ENCODE results near the gene SLITRK2. TPM values are rescaled to one million over a fixed set of nuclear protein-coding genes. Genes with fewer than 3 reads are reported as not detected.

Gene SLITRK2
- total and polyA plus RNA-seq, 10 of the 15 experiments (the other 5 are each of a cell fraction or from before 2014, with no cell fraction given) = not detected

DNA sequence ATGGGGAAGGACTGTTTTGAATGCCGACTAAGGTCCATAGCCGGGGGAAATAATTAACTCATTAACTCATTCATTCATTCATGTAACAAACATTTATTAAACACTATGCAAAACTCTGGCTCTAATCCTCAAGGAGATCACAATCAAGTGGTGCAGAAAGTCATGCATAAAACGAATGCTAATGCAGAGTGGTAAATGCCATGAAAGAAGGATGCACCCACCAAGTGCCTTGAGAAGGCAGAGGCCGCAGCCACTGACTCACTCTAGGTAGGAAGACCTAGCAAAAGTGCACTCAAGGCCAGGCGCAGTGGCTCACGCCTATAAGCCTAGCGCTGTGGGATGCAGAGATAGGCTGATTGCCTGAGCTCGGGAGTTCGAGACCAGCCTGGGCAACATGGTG is 22.9 kb downstream of the SLITRK2 start (continued):
- TF ChIP-seq, protein P1, sequence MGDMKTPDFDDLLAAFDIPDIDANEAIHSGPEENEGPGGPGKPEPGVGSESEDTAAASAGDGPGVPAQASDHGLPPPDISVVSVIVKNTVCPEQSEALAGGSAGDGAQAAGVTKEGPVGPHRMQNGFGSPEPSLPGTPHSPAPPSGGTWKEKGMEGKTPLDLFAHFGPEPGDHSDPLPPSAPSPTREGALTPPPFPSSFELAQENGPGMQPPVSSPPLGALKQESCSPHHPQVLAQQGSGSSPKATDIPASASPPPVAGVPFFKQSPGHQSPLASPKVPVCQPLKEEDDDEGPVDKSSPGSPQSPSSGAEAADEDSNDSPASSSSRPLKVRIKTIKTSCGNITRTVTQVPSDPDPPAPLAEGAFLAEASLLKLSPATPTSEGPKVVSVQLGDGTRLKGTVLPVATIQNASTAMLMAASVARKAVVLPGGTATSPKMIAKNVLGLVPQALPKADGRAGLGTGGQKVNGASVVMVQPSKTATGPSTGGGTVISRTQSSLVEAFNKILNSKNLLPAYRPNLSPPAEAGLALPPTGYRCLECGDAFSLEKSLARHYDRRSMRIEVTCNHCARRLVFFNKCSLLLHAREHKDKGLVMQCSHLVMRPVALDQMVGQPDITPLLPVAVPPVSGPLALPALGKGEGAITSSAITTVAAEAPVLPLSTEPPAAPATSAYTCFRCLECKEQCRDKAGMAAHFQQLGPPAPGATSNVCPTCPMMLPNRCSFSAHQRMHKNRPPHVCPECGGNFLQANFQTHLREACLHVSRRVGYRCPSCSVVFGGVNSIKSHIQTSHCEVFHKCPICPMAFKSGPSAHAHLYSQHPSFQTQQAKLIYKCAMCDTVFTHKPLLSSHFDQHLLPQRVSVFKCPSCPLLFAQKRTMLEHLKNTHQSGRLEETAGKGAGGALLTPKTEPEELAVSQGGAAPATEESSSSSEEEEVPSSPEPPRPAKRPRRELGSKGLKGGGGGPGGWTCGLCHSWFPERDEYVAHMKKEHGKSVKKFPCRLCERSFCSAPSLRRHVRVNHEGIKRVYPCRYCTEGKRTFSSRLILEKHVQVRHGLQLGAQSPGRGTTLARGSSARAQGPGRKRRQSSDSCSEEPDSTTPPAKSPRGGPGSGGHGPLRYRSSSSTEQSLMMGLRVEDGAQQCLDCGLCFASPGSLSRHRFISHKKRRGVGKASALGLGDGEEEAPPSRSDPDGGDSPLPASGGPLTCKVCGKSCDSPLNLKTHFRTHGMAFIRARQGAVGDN (IDR thresholded peaks at IDR 0.05) = no peak

DNA sequence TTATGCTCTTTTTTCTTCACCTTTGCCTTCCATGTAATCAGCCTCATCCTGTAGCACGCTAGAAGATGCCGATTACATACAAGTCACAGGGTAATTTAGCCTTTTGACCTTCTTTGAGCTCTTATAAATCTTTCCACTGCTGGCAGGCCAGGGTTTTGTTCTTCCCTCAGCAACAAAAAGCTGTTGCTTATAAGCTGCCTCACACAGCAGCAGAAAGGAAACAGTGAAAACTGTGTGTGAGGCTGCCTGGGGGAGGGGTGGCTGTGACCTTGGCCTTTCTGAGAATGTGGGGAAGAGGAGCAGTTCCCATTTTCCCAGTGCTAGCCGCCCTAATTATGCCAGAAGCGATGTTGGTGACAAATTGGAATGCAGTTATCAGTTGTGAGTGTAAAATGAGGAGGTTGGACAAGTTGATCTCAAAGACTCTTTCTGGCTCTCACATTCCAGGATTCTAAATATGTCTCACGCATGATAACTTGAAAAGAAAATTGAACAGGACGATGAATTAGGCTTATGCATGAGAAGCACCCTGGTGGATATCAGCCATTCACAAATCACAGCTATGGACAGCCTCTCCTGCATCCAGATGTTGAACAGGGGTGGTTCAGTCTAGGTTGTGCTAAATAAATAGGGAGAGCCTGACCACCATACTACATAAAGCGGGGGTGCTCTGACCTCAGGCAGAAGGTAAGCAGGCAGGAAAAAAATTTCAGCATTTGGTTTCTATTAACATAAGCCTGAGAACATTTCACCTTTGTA is 25.7 kb downstream of the SLITRK2 start:
- Histone ChIP-seq H3K9ac (ENCODE audit: control insufficient read depth, insufficient read depth, low read length) (no peak overlapping the region), H3K4me3 (no peak overlapping the region), H3K27me3 (replicated peaks in 1 of 2; ENCODE audit: control insufficient read depth in 2 of 2, insufficient read depth in 2 of 2, low read length in 1 of 2) (no peaks in the 10 kb centered on the region), H3K36me3 (ENCODE audit: control insufficient read depth in 2 of 2, insufficient read depth in 2 of 2, low read length in 1 of 2) (no peaks in the 10 kb centered on the region), H2AFZ (ENCODE audit: control insufficient read depth, low read depth, low read length) (no peak overlapping the region), H4K20me1 (ENCODE audit: control insufficient read depth, insufficient read depth) (no peaks in the 10 kb centered on the region), H3K4me2 (ENCODE audit: control insufficient read depth, insufficient read depth) (no peak overlapping the region), H3K27ac (ENCODE audit: control insufficient read depth, insufficient read depth) (no peak overlapping the region), H3K4me1 (ENCODE audit: control insufficient read depth, insufficient read depth, low read length) (no peaks in the 10 kb centered on the region), H3K9me3 (replicated peaks; ENCODE audit: control insufficient read depth, insufficient read depth, low read length) (no peaks in the 10 kb centered on the region), H3K79me2 (ENCODE audit: control insufficient read depth, insufficient read depth, low read length) (no peaks in the 10 kb centered on the region)
- in situ Hi-C loops (cut with MboI) (no loop called here), intact Hi-C loops (cut with micrococcal nuclease; ENCODE audit: unreplicated experiment) (no loop called here)
- SMC1A ChIA-PET (ENCODE audit: uncharacterized antibody, unreplicated experiment) = no interaction called here
- 32% methylated on average over 7 of the region's 7 CpGs for WGBS (ENCODE audit: insufficient coverage, insufficient replicate concordance, low lambda C conversion rate, missing lambda C conversion rate)
- no TSS peak for BruUV-seq (replicated peaks)
- ATAC-seq (no peak), DNase-seq (ENCODE audit: low read depth, low spot score) (no peak), FAIRE-seq (no peak)
- RAD21 ChIA-PET (ENCODE audit: unreplicated experiment) = no interaction called here
- CTCF ChIA-PET = no interaction called here
- TF ChIP-seq YBX1 (IDR thresholded peaks at IDR 0.05) = no peak
- no peak for TF ChIP-seq EZH2 (IDR thresholded peaks at IDR 0.05; ENCODE audit: borderline replicate concordance, control insufficient read depth, low read depth, low read length)
- TF ChIP-seq CHD1 (IDR thresholded peaks at IDR 0.05; ENCODE audit: low read depth, low read length) = no peak
- TF ChIP-seq LARP7 (IDR thresholded peaks at IDR 0.05) = no peak
- no peak for TF ChIP-seq MYC (IDR thresholded peaks at IDR 0.05; ENCODE audit: insufficient read depth, insufficient read length, insufficient replicate concordance, low read length, severe bottlenecking)
- POLR2A ChIA-PET = no interaction called here
